ENCODE measurements around the gene AHCTF1.
"Not testable (repeated sequence)": the region's sequence is repeated elsewhere in the genome, so short reads cannot be mapped to it uniquely, and the experiment has no call there.

Gene AHCTF1

GRCh38 chr1:246831543-246831942, 100.2 kb downstream of the AHCTF1 start:
- DNase-seq: no peak

GRCh38 chr1:246828818-246829217, 102.9 kb downstream of the AHCTF1 start:
- DNase-seq: no peak

GRCh38 chr1:246827396-246827795, 104.4 kb downstream of the AHCTF1 start:
- DNase-seq: no peak

- DNase-seq: no peak
Observed at GRCh38 chr1:246825557-246826175, 106.1 kb downstream of the AHCTF1 start.

GRCh38 chr1:246824541-246824940, 107.2 kb downstream of the AHCTF1 start:
- DNase-seq: no peak

- DNase-seq: not testable (repeated sequence)
Observed at GRCh38 chr1:246822154-246822553, 109.6 kb downstream of the AHCTF1 start.

GRCh38 chr1:246820666-246821065, 111.1 kb downstream of the AHCTF1 start:
- no peak for DNase-seq

GRCh38 chr1:246817778-246818177, 114.0 kb downstream of the AHCTF1 start:
- peak; percentile 22 for DNase-seq

GRCh38 chr1:246815693-246816270, 116.0 kb downstream of the AHCTF1 start:
- DNase-seq: no peak

- DNase-seq: no peak
Observed at GRCh38 chr1:246814890-246815289, 116.9 kb downstream of the AHCTF1 start.

GRCh38 chr1:246813325-246813724, 118.4 kb downstream of the AHCTF1 start:
- DNase-seq: not testable (repeated sequence)

- DNase-seq: no peak
Observed at GRCh38 chr1:246811985-246812384, 119.8 kb downstream of the AHCTF1 start.

GRCh38 chr1:246809473-246809872, 122.3 kb downstream of the AHCTF1 start:
- DNase-seq: no peak

- DNase-seq: no peak
Observed at GRCh38 chr1:246805135-246805716, 126.5 kb downstream of the AHCTF1 start.

- DNase-seq: no peak
Observed at GRCh38 chr1:246803883-246804282, 127.9 kb downstream of the AHCTF1 start.

- DNase-seq: no peak
Observed at GRCh38 chr1:246803373-246803772, 128.4 kb downstream of the AHCTF1 start.

GRCh38 chr1:246801241-246802020, 130.3 kb downstream of the AHCTF1 start:
- DNase-seq: no peak

GRCh38 chr1:246800756-246801155, 131.0 kb downstream of the AHCTF1 start:
- DNase-seq: no peak

GRCh38 chr1:246800356-246800755, 131.4 kb downstream of the AHCTF1 start:
- no peak for DNase-seq

GRCh38 chr1:246798606-246799496, 132.9 kb downstream of the AHCTF1 start:
- DNase-seq: no peak

- no peak for DNase-seq
Observed at GRCh38 chr1:246798107-246798506, 133.6 kb downstream of the AHCTF1 start.

- DNase-seq: no peak
Observed at GRCh38 chr1:246797597-246797996, 134.2 kb downstream of the AHCTF1 start.

GRCh38 chr1:246797157-246797556, 134.6 kb downstream of the AHCTF1 start:
- no peak for DNase-seq
